C4-2B (cell line): Measurements from ENCODE around the gene CAPN12.

ENCODE experiments used
- H3K27ac ChIP-seq: fragments of 450-650 bp; 2 replicates; pipeline ENCODE4 v1.5.1; 2017
- ZFX ChIP-seq: fragments of 450-650 bp; IDR thresholded peaks from 2 replicates; pipeline ENCODE4 v1.6.1; 2017
- TF ChIP-seq, protein P1 (sequence below): fragments of 450-650 bp; conservative IDR thresholded peaks from 2 replicates; pipeline ENCODE4 v1.5.1; 2017; ENCODE audit warnings: mild to moderate bottlenecking

The CAPN12 gene

GRCh38 chr19:38701455-38702063, 42.7 kb downstream of the CAPN12 start:
- TF ChIP-seq ZFX: no peak
- TF ChIP-seq, protein P1, sequence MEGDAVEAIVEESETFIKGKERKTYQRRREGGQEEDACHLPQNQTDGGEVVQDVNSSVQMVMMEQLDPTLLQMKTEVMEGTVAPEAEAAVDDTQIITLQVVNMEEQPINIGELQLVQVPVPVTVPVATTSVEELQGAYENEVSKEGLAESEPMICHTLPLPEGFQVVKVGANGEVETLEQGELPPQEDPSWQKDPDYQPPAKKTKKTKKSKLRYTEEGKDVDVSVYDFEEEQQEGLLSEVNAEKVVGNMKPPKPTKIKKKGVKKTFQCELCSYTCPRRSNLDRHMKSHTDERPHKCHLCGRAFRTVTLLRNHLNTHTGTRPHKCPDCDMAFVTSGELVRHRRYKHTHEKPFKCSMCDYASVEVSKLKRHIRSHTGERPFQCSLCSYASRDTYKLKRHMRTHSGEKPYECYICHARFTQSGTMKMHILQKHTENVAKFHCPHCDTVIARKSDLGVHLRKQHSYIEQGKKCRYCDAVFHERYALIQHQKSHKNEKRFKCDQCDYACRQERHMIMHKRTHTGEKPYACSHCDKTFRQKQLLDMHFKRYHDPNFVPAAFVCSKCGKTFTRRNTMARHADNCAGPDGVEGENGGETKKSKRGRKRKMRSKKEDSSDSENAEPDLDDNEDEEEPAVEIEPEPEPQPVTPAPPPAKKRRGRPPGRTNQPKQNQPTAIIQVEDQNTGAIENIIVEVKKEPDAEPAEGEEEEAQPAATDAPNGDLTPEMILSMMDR: no peak
- no peak overlapping the region for H3K27ac ChIP-seq

DNA sequence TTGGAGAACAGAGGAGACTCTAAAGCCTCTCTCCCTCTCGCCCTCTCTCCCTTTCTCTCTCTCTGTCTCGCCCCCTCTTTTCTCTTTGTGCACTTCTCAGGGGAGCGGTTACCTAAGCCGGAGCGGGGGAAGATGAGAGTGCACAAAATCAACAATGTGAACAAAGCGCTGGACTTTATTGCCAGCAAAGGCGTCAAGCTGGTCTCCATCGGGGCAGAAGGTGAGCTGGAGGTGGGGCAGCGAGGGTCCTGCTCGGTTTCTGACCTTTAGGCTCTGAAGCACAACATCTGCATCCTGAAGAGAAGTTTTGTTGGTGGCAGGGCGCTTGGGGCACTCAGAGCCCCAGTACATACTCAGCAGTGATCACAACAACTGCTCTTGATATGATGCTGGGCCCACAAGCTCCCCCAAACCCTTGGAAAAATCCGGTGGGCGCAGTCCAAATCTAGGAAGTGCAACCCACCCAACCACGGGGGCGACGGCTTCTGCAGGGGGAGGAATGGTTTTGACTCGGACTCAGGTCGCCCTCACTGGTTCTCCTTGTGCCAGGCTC, 43.3 kb downstream of the CAPN12 start:
- no peak overlapping the region for H3K27ac ChIP-seq
- TF ChIP-seq, protein P1: no peak
- TF ChIP-seq ZFX: no peak

GRCh38 chr19:38700350-38700901, 43.8 kb downstream of the CAPN12 start:
- TF ChIP-seq ZFX: no peak
- TF ChIP-seq, protein P1: no peak
- H3K27ac ChIP-seq: no peak overlapping the region

- H3K27ac ChIP-seq: no peak overlapping the region
- TF ChIP-seq, protein P1: no peak
- TF ChIP-seq ZFX: no peak
Observed at GRCh38 chr19:38699647-38700349, 44.5 kb downstream of the CAPN12 start.

DNA sequence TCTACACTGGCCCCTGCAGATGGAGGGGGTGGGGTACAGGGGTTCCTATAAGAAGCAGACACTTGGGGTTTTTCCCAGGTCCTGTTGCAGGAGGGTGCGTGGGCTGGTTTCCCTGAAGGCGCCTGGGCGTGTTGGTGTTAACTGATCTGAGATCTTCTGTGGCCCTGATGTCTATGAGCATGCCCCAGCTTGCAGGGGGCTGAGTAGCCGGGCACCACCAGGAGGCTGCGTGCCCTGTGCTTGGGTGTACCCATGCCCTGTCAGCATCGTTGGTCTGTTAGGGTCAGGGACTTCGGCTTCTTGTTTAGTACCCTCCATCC, 45.3 kb downstream of the CAPN12 start:
- TF ChIP-seq, protein P1: no peak
- no peak for TF ChIP-seq ZFX
- no peak overlapping the region for H3K27ac ChIP-seq

DNA sequence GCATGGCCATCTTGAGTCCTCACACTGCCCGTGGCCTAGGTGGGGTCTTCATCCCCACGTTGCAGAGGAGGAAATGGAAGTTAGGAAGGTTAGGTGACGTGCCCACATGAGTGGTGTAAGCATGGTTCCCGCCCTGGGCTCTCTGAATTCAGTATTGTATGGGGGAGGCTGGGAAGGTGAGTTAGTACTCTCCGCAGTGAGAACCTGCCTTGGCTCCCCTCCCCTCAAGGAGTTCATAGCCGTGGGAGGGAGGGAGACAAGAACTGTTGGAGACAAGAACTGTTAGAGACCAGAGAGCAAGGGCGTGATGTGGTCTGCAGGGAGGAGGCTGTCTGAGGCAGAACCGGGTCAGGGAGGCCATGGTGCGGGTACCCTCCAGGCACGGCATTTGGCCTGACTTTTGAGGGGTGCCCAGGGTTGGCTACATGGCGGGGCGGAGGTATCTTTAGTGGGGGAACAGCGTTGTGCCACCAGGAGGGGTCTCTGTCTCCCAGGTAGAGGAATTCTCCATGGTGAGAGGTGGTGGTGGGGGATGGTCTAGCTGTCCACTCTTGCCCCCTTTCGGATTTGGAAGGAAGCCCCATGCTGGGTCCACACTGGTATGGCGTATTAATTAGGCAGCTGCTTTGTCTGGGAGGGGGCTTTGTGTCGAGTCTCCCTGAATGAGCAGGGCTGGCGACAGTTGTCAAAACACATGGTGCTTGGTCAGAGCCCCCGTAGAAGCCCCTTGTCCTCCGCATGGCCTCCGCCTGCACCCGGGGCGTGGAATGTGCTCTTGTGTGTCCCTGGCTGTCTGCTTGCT, 45.8 kb downstream of the CAPN12 start:
- H3K27ac ChIP-seq: no peak overlapping the region
- TF ChIP-seq, protein P1: no peak
- no peak for TF ChIP-seq ZFX
